Epithelial cell of esophagus (primary cell): ENCODE data around the gene ARHGAP26.
A peak's percentile ranks its signal among the peaks of the same experiment; 100 is the strongest.

Experiments
- DNase-seq: peaks from one replicate; pipeline ENCODE4 v3.0.0; 2010; ENCODE audit warnings: low read depth
- H3K4me3 ChIP-seq: 2 replicates; pipeline ENCODE4 v1.5.1; 2011; ENCODE audit warnings: mild to moderate bottlenecking, low read length, control low read depth
- TF ChIP-seq, protein P1 (sequence below): IDR thresholded peaks from 2 replicates; pipeline ENCODE4 v1.5.1; 2011; ENCODE audit warnings: low read depth, mild to moderate bottlenecking, low read length, control low read depth, inconsistent platforms; ENCODE audit not compliant: insufficient read depth; ENCODE audit errors: missing control alignments

Gene ARHGAP26

DNA sequence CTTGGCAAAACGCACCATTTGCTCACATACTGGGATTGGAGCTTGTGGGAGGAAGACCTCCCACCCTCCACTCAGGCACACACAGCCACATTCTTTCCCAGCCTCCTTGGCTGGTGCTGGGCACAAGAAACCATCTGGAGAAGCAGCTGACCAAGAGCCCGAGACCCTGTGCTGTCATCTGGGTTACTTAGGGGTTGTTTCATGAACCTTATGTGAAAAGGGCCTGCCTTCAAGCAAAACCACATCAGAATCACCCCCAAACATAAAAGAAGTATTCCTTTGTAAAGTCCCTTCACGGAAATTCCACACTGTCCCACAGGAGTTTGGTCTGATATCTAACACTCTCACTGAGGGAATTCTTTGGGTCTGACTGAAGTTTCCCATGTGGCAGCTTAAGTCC lies 461.2 kb downstream of the ARHGAP26 start:
- H3K4me3 ChIP-seq, result no peak overlapping the region
- TF ChIP-seq, protein P1, sequence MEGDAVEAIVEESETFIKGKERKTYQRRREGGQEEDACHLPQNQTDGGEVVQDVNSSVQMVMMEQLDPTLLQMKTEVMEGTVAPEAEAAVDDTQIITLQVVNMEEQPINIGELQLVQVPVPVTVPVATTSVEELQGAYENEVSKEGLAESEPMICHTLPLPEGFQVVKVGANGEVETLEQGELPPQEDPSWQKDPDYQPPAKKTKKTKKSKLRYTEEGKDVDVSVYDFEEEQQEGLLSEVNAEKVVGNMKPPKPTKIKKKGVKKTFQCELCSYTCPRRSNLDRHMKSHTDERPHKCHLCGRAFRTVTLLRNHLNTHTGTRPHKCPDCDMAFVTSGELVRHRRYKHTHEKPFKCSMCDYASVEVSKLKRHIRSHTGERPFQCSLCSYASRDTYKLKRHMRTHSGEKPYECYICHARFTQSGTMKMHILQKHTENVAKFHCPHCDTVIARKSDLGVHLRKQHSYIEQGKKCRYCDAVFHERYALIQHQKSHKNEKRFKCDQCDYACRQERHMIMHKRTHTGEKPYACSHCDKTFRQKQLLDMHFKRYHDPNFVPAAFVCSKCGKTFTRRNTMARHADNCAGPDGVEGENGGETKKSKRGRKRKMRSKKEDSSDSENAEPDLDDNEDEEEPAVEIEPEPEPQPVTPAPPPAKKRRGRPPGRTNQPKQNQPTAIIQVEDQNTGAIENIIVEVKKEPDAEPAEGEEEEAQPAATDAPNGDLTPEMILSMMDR, result no peak
- no peak for DNase-seq

DNA sequence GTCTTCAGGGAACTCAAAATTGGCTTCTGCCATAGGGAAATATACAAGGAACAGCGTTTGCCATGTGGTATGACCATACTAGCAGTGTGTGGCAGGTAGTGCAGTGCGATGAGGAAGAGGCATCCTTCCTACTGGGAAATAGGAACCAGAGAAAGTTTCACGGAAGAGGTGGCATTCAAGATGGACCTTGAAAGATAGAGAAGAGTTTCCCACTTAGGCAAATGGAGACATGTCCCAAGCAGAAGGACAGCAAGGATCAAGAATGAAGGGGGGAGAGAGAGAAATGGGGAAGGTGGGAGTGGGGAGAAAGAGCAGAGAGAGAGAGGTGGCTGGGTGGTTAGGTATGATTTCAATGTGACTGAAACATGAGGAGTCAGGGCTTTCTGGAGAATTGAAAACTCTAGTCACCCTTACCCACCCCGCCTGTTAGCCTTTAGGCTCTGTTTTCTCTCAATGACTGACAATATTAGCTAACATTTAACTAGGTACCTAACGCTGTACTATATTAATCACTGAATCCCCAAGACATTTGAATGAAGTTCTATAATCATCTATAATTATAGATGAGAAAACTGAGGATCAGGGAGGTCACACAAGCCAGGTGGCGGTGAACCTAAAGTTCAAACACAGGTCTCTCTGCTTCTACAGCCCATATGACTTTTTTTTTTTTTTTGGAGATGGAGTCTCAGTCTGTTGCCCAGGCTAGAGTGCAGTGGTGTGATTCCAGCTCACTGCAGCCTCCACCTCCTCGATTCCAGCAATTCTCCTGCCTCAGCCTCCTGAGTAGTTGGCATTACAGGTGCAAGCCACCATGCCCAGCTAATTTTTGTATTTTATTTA lies 462.0 kb downstream of the ARHGAP26 start:
- no peak for DNase-seq
- TF ChIP-seq, protein P1, result no peak
- no peak overlapping the region for H3K4me3 ChIP-seq

DNA sequence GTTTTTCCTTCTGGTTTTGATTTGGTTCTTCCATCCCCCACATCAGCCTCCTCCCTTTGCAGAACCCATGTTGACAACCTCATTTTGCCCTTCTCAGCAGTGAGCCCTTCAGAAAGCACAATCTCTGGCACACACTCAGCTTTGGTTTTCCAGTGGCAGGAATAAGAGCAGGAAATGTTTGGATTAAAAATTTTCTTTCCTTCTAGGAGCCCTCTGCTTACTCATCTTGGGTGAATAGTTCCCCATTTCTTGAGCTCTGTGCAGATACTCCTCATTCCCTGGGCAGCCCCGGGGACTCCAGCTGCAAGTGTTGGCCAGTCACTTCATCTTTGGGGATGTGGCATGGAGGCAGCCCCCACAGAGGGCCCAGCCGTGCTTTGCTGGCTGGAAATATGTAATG lies 462.9 kb downstream of the ARHGAP26 start:
- TF ChIP-seq, protein P1, result no peak
- H3K4me3 ChIP-seq, result no peak overlapping the region
- no peak for DNase-seq

DNA sequence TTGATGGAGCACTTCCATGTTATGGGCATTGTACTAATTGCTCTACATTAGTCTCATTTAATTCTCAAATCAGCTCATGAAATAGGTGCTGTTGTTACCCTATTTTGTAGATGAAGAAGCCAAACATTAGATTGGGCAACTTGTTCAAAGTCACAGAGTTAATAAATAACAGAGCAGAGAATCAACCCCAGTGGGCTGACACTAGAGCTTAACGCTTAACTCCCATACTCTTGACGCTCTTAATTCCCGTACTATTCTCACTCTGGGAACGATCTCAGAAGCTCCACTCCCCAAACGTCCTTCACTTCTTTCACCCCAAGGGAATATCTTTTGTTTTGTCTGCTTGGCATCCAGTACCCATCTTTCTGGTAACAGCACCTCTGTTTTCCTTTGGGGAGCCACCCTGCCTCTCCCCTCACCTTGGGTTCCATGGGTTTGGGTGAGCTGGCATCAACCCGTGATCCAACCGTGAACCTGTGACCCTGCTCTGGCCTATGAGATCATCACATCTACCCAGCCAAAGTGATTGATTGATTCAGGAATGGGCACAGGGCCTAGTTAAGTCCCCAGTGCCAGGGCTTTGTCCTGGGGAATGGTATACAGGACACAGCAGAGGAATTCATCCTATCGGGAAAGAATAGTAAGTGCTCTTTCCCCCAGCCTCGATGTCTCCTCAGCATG lies 464.1 kb downstream of the ARHGAP26 start:
- DNase-seq, result no peak
- TF ChIP-seq, protein P1, result no peak
- no peak overlapping the region for H3K4me3 ChIP-seq

DNA sequence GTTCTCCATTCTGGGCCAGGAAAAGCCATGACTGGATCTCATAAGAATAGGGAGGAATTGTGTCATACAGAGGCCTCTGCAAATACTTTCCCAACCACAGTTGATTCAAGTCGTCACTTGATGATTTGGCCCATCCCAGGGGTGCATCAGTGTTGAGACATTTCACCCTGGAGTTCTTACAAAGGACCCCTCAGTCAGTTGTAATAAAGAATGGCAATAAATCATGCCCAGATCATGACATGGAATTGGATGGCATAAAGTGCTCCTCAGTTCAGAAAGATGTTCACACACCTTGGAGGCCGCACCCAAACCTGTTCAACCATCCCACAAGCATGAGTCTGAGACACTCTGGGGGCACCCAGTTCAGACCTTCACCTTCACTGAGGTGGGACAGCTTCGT lies 465.2 kb downstream of the ARHGAP26 start:
- peak; percentile 91 for DNase-seq
- no peak overlapping the region for H3K4me3 ChIP-seq
- TF ChIP-seq, protein P1, result no peak

DNA sequence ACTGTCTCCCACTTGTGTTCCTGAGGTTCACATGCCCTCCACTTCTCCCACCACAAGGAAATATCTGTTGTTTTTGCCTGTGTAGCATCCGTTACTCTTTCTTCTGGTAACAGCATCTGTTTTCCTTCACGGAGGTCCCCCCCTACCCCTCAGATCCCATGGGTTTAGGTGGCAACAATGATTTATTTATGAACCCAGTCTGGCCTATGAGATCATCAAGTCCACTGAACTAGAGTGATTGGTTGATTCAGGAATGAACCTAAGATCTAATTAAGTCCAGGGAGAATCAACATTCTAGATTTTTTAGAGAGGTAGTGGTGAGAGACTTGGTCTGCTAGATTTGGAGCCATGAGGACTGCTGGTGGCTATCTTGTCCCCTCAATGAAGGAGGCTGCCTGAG lies 466.5 kb downstream of the ARHGAP26 start:
- no peak overlapping the region for H3K4me3 ChIP-seq
- TF ChIP-seq, protein P1, result no peak
- no peak for DNase-seq
